B cell (primary cell): Measurements from ENCODE around the gene PDZD8. TPM values are rescaled to one million over a fixed set of nuclear protein-coding genes. Genes with fewer than 3 reads are reported as not detected.

Experiments used
- ATAC-seq: fragments of 200-7000 bp; cut with Tn5 transposase; one replicate; pipeline ENCODE4 v1.10.0; 2021; ENCODE audit warnings: low read depth, mild to moderate bottlenecking, moderate number of reproducible peaks, moderate library complexity
- CTCF ChIA-PET: fragments of 350-600 bp; sonication (Branson Sonifier 250); formaldehyde crosslinking; loops from one replicate; lab custom pipeline; 2021; ENCODE audit warnings: antibody characterized with exemption, inconsistent platforms; lab: Charles Lee
- POLR2A ChIA-PET: fragments of 350-600 bp; sonication (Branson Sonifier 250); formaldehyde crosslinking; loops from one replicate; lab custom pipeline; 2021; ENCODE audit warnings: antibody characterized with exemption; lab: Charles Lee
- DNase-seq: peaks from one replicate; pipeline ENCODE4 v3.0.0; 2013
- H2AFZ ChIP-seq: 2 replicates; pipeline ENCODE4 v1.6.1; 2012; ENCODE audit warnings: mild to moderate bottlenecking, low read depth, low read length; ENCODE audit not compliant: insufficient read depth, poor library complexity, severe bottlenecking
- H3K27ac ChIP-seq, 2 donors: 1 replicate in 1 of 2; 2 replicates in 1 of 2; pipeline ENCODE4 v1.5.1; 2012 to 2013; ENCODE audit warnings: low read length in 2 of 2, mild to moderate bottlenecking in 2 of 2, moderate library complexity in 1 of 2
- H3K27me3 ChIP-seq, 4 experiments: fragments of 200-600 bp in 1 of 4; sonication (generic) in 1 of 4; replicated peaks in 1 of 4; 1 replicate in 2 of 4; 2 replicates in 2 of 4; pipeline versions ENCODE4 v1.6.1 to v1.7.0; 2013 to 2016; ENCODE audit warnings: low read length in 3 of 4, mild to moderate bottlenecking in 2 of 4, mixed read lengths in 1 of 4, moderate library complexity in 1 of 4; ENCODE audit not compliant: insufficient read depth in 4 of 4, control insufficient read depth in 3 of 4; ENCODE audit errors: control extremely low read depth in 1 of 4
- H3K36me3 ChIP-seq, 2 experiments: replicated peaks in 1 of 2; 1 replicate in 1 of 2; 2 replicates in 1 of 2; pipeline versions ENCODE4 v1.6.1 to v1.7.1; 2013; ENCODE audit warnings: low read length in 1 of 2; ENCODE audit not compliant: insufficient read depth in 2 of 2, control insufficient read depth in 1 of 2; ENCODE audit errors: control extremely low read depth in 1 of 2, extremely low read depth in 1 of 2
- H3K4me1 ChIP-seq, 2 donors: fragments of 200-600 bp in 1 of 2; sonication (generic) in 1 of 2; 1 replicate in 1 of 2; 2 replicates in 1 of 2; pipeline versions ENCODE4 v1.5.1 to v1.6.1; 2013 to 2017; ENCODE audit warnings: low read length in 2 of 2; ENCODE audit not compliant: control insufficient read depth in 2 of 2, insufficient read depth in 2 of 2
- H3K4me2 ChIP-seq: replicated peaks from 2 replicates; pipeline ENCODE3; 2012; ENCODE audit warnings: mild to moderate bottlenecking, low read depth, low read length; ENCODE audit not compliant: poor library complexity, severe bottlenecking
- H3K4me3 ChIP-seq, 5 experiments: fragments of 200-600 bp in 1 of 5; sonication (generic) in 1 of 5; 1 replicate in 3 of 5; 2 replicates in 2 of 5; pipeline versions ENCODE4 v1.5.1 to v1.7.0; 2011 to 2016; ENCODE audit warnings: low read length in 4 of 5, mild to moderate bottlenecking in 4 of 5, low read depth in 2 of 5, control low read depth in 1 of 5, moderate library complexity in 1 of 5; ENCODE audit not compliant: insufficient read depth in 1 of 5; ENCODE audit errors: control extremely low read depth in 1 of 5, extremely low read depth in 1 of 5
- H3K79me2 ChIP-seq: fragments of 200-600 bp; sonication (generic); one replicate; pipeline ENCODE4 v1.6.0; 2016; ENCODE audit warnings: low read length; ENCODE audit not compliant: control insufficient read depth, insufficient read depth
- H3K9ac ChIP-seq: fragments of 200-600 bp; sonication (generic); 2 replicates; pipeline ENCODE4 v1.6.1; 2017; ENCODE audit warnings: mild to moderate bottlenecking, low read length, moderate library complexity
- H3K9me3 ChIP-seq, 3 donors: one replicate each; pipeline versions ENCODE4 v1.6.1 to v1.7.1; 2013; ENCODE audit warnings: low read length in 2 of 3; ENCODE audit not compliant: control insufficient read depth in 2 of 3, insufficient read depth in 1 of 3; ENCODE audit errors: control extremely low read depth in 1 of 3
- H4K20me1 ChIP-seq: 2 replicates; pipeline ENCODE4 v1.6.0; 2012; ENCODE audit warnings: mild to moderate bottlenecking, low read length; ENCODE audit not compliant: insufficient read depth, control insufficient read depth, poor library complexity, severe bottlenecking
- H3K27ac Mint-ChIP-seq: one replicate; pipeline ENCODE4 v1.8.0; 2021; ENCODE audit warnings: mixed read lengths
- H3K27me3 Mint-ChIP-seq: one replicate; pipeline ENCODE4 v1.8.0; 2021; ENCODE audit warnings: mixed read lengths
- H3K4me1 Mint-ChIP-seq: one replicate; pipeline ENCODE4 v1.8.0; 2021; ENCODE audit warnings: mixed read lengths
- H3K4me3 Mint-ChIP-seq: one replicate; pipeline ENCODE4 v1.8.0; 2021; ENCODE audit warnings: mixed read lengths
- H3K9me3 Mint-ChIP-seq: one replicate; pipeline ENCODE4 v1.8.0; 2022; ENCODE audit warnings: mixed read lengths; ENCODE audit not compliant: insufficient read depth
- CTCF ChIP-seq: fragments of 200-600 bp; IDR thresholded peaks from one replicate; pipeline ENCODE4 v1.8.0; 2022; ENCODE audit warnings: antibody characterized with exemption, mild to moderate bottlenecking
- EZH2 ChIP-seq: IDR thresholded peaks from 2 replicates; pipeline ENCODE4 v1.6.1; 2012; ENCODE audit warnings: borderline replicate concordance, low read depth, mild to moderate bottlenecking, moderate library complexity, low read length; ENCODE audit not compliant: insufficient read depth, poor library complexity, severe bottlenecking
- WGBS: methylation state at CpG from one replicate; pipeline ENCODE4 v1.1.5; 2013; ENCODE audit warnings: missing lambda C conversion rate; ENCODE audit not compliant: insufficient coverage; 5-methylcytosine and 5-hydroxymethylcytosine counted together
- intact Hi-C: fragments of 100-400 bp; cut with micrococcal nuclease; formaldehyde crosslinking; loops from one replicate; pipeline ENCODE4 v1.10.0; 2022
- polyA plus RNA-seq: library from polyadenylated mRNA; depleted of rRNA; stranded (reverse); fragments of >200 nt; gene quantifications from 2 replicates; pipeline ENCODE4 v1.2.3, GENCODE V29; 2012
- total RNA-seq, 2 donors: library from RNA; stranded (reverse); fragments of 120-200 nt in 1 of 2; gene quantifications; 1 replicate in 1 of 2; 2 replicates in 1 of 2; pipeline versions ENCODE4 v1.2.3 to v1.2.4, GENCODE V29; 2013 to 2022

PDZD8 gene
- total and polyA plus RNA-seq, 2 donors (not counting 1 experiment from before 2014, with no cell fraction given) = 4.9 to 13.2 TPM

GRCh38 chr10:117241541-117242462 is 133.4 kb downstream of the PDZD8 start:
- TF ChIP-seq CTCF = no peak
- TF ChIP-seq EZH2 = no peak
- Histone ChIP-seq H3K9ac (no peak overlapping the region), H3K27me3 (peaks cover 0 to 46% (median 9%) of the 10 kb centered on the region in 4 experiments), H3K4me1 (peaks cover 0 to 3% of the 10 kb centered on the region in 2 donors), H2AFZ (no peak overlapping the region), H3K36me3 (no peaks in the 10 kb centered on the region), H3K4me2 (no peak overlapping the region), H3K4me3 (no peak overlapping the region), H3K27ac (no peak overlapping the region), H3K79me2 (no peaks in the 10 kb centered on the region), H4K20me1 (no peaks in the 10 kb centered on the region), H3K9me3 (peaks cover 1 to 23% (median 11%) of the 10 kb centered on the region in 3 donors)
- DNase-seq (no peak), ATAC-seq (no peak)
- peaks cover 37% of the 10 kb centered on the region for H3K27me3 Mint-ChIP-seq
- 4% methylated on average over 46 of the region's 56 CpGs for WGBS
- peaks cover 7% of the 10 kb centered on the region for H3K9me3 Mint-ChIP-seq
- H3K4me1 Mint-ChIP-seq = peaks cover 3% of the 10 kb centered on the region
- H3K27ac Mint-ChIP-seq = no peak overlapping the region
- ChIA-PET CTCF (no interaction called here), POLR2A (no interaction called here)
- intact Hi-C loops = no loop called here
- peak overlapping the region; percentile 24 for H3K4me3 Mint-ChIP-seq
